ENCODE measurements around the gene SUPT20HL2. TPM values are rescaled to one million over a fixed set of nuclear protein-coding genes. Genes with fewer than 3 reads are reported as not detected.

Gene SUPT20HL2
- total RNA-seq, 1 experiment from 2014 or later, result not detected

DNA sequence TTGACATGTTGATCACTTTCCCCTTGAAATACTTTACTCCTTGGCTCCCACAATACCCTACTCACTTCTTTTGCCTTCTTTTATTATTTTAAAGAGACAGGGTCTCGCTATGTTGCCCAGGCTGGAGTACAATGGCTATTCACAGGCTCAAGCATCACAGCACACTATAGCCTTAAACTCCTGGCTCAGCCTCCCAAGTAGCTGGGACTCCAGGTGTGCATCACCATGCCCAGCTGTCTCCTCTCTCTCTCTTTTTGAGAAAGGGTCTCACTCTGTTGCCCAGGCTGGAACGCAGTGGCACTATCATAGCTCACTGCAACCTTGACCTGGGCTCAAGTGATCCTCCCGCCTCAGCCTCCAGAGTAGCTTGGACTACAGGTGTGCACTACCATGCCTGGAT lies 51.6 kb downstream of the SUPT20HL2 start:
- H3K4me1 Mint-ChIP-seq (ENCODE audit: low read depth, unreplicated experiment), result peaks cover 23% of the 10 kb centered on the region
- no peak overlapping the region for H3K27ac Mint-ChIP-seq (ENCODE audit: unreplicated experiment)
- no peak overlapping the region for H3K4me3 Mint-ChIP-seq (ENCODE audit: low read depth, unreplicated experiment)
- no peak for DNase-seq
- no TSS peak for BruUV-seq (replicated peaks)
- intact Hi-C loops (cut with micrococcal nuclease; ENCODE audit: unreplicated experiment), result no loop called here
- CTCF ChIA-PET, result interaction anchor here (0.6 to 0.7 kb wide), 2 partner anchors 18 to 96 kb away, joined by 5 to 8 read pairs; no protein-coding TSS in a partner anchor
- TF ChIP-seq, protein P1, sequence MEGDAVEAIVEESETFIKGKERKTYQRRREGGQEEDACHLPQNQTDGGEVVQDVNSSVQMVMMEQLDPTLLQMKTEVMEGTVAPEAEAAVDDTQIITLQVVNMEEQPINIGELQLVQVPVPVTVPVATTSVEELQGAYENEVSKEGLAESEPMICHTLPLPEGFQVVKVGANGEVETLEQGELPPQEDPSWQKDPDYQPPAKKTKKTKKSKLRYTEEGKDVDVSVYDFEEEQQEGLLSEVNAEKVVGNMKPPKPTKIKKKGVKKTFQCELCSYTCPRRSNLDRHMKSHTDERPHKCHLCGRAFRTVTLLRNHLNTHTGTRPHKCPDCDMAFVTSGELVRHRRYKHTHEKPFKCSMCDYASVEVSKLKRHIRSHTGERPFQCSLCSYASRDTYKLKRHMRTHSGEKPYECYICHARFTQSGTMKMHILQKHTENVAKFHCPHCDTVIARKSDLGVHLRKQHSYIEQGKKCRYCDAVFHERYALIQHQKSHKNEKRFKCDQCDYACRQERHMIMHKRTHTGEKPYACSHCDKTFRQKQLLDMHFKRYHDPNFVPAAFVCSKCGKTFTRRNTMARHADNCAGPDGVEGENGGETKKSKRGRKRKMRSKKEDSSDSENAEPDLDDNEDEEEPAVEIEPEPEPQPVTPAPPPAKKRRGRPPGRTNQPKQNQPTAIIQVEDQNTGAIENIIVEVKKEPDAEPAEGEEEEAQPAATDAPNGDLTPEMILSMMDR (IDR thresholded peaks at IDR 0.05; ENCODE audit: unreplicated experiment), result no peak
- no peaks in the 10 kb centered on the region for H3K9me3 Mint-ChIP-seq (ENCODE audit: low read depth, unreplicated experiment)
- no peaks in the 10 kb centered on the region for H3K27me3 Mint-ChIP-seq (ENCODE audit: unreplicated experiment)
- H3K36me3 Mint-ChIP-seq (ENCODE audit: insufficient read depth, unreplicated experiment), result no peaks in the 10 kb centered on the region

Other genes starting within 250 kb of the SUPT20HL2 start
- 43.3 and 45.1 TPM in 2 replicates for gene ZFX, start 164.3 kb downstream of the SUPT20HL2 start, total RNA-seq (2022)
- gene SUPT20HL1, start 46.6 kb upstream of the SUPT20HL2 start, total RNA-seq (2022), result not detected in 2 replicates
- 10.7 and 13.7 TPM in 2 replicates for gene PDK3, start 151.2 kb upstream of the SUPT20HL2 start, total RNA-seq (2022)

All from Calu3 (cell line).